Neural cell (in vitro differentiated cells): ENCODE results near the gene HYOU1. TPM values are rescaled to one million over a fixed set of nuclear protein-coding genes. Genes with fewer than 3 reads are reported as not detected.

Source experiments
- H2AFZ ChIP-seq: fragments of 200-600, 300-800 bp; sonication (generic), shearing (Covaris generic); 2 replicates; pipeline ENCODE4 v1.6.0; 2014; ENCODE audit warnings: low read depth, mild to moderate bottlenecking, antibody characterized with exemption, low read length, moderate library complexity
- H3F3A ChIP-seq: fragments of 200-600 bp; shearing (Covaris generic); 2 replicates; pipeline ENCODE4 v1.6.1; 2016; ENCODE audit warnings: mild to moderate bottlenecking, moderate library complexity, mixed read lengths, antibody characterized with exemption, low read length; ENCODE audit not compliant: insufficient read depth, poor library complexity, severe bottlenecking
- H3K27ac ChIP-seq: fragments of 200-600, 300-800 bp; sonication (generic), shearing (Covaris generic); 2 replicates; pipeline ENCODE4 v1.5.1; 2014; ENCODE audit warnings: mild to moderate bottlenecking, low read length, moderate library complexity
- H3K27me3 ChIP-seq: fragments of 300-800, 200-600 bp; sonication (generic), shearing (Covaris generic); 2 replicates; pipeline ENCODE4 v1.6.0; 2014; ENCODE audit warnings: mild to moderate bottlenecking, low read depth, low read length, moderate library complexity; ENCODE audit not compliant: insufficient read depth
- H3K36me3 ChIP-seq: fragments of 300-800, 200-600 bp; sonication (generic), shearing (Covaris generic); 2 replicates; pipeline ENCODE4 v1.5.1; 2014; ENCODE audit warnings: mild to moderate bottlenecking, antibody characterized with exemption, low read length, moderate library complexity; ENCODE audit not compliant: insufficient read depth
- H3K4me2 ChIP-seq: fragments of 300-800, 200-600 bp; sonication (generic), shearing (Covaris generic); 2 replicates; pipeline ENCODE4 v1.6.0; 2014; ENCODE audit warnings: mild to moderate bottlenecking, low read length
- H3K4me3 ChIP-seq: fragments of 300-800, 200-600 bp; sonication (generic), shearing (Covaris generic); 2 replicates; pipeline ENCODE4 v1.5.1; 2014; ENCODE audit warnings: mild to moderate bottlenecking, low read length, moderate library complexity
- H3K79me2 ChIP-seq: fragments of 200-600 bp; shearing (Covaris generic); replicated peaks from 2 replicates; pipeline ENCODE4 v1.6.0; 2014; ENCODE audit warnings: mild to moderate bottlenecking, low read length, moderate library complexity; ENCODE audit not compliant: insufficient read depth
- H3K9ac ChIP-seq: fragments of 300-800, 200-600 bp; sonication (generic), shearing (Covaris generic); 2 replicates; pipeline ENCODE4 v1.6.1; 2016; ENCODE audit warnings: mild to moderate bottlenecking, low read length, mixed read lengths
- H3K9me2 ChIP-seq: fragments of 200-600 bp; shearing (Covaris generic); 2 replicates; pipeline ENCODE4 v1.6.1; 2016; ENCODE audit warnings: mild to moderate bottlenecking, low read length, mixed read lengths; ENCODE audit not compliant: insufficient read depth
- H3K9me3 ChIP-seq: fragments of 200-600, 300-800 bp; sonication (generic), shearing (Covaris generic); 2 replicates; pipeline ENCODE4 v1.6.1; 2016; ENCODE audit warnings: mild to moderate bottlenecking, mixed run types, low read length, moderate library complexity, mixed read lengths
- H4K20me1 ChIP-seq: fragments of 200-600 bp; shearing (Covaris generic); 2 replicates; pipeline ENCODE4 v1.6.1; 2016; ENCODE audit warnings: mild to moderate bottlenecking, mixed run types; ENCODE audit not compliant: insufficient read depth
- EP300 ChIP-seq: fragments of 450-650 bp; conservative IDR thresholded peaks from 2 replicates; pipeline ENCODE4 v1.6.1; 2014; ENCODE audit warnings: antibody characterized with exemption, mild to moderate bottlenecking, moderate library complexity; ENCODE audit not compliant: poor library complexity, severe bottlenecking
- POLR2AphosphoS5 ChIP-seq: IDR thresholded peaks from 2 replicates; pipeline ENCODE4 v1.6.1; 2012
- RAD21 ChIP-seq: fragments of 450-650 bp; conservative IDR thresholded peaks from 2 replicates; pipeline ENCODE4 v1.6.1; 2014; ENCODE audit warnings: antibody characterized with exemption, mild to moderate bottlenecking, moderate library complexity
- REST ChIP-seq: IDR thresholded peaks from 2 replicates; pipeline ENCODE4 v1.6.1; 2012; ENCODE audit warnings: borderline replicate concordance
- SMC3 ChIP-seq: fragments of 450-650 bp; conservative IDR thresholded peaks from 2 replicates; pipeline ENCODE4 v1.6.1; 2014; ENCODE audit warnings: antibody characterized with exemption, mild to moderate bottlenecking, moderate library complexity; ENCODE audit not compliant: poor library complexity
- polyA plus RNA-seq: library from polyadenylated mRNA; depleted of rRNA; stranded (reverse); fragments of >200 nt; gene quantifications from 2 replicates; pipeline ENCODE4 v1.2.3, GENCODE V29; 2014
- TF ChIP-seq, protein P1 (sequence below): fragments of 450-650 bp; IDR thresholded peaks from 2 replicates; pipeline ENCODE4 v1.5.1; 2014; ENCODE audit warnings: antibody characterized with exemption, mild to moderate bottlenecking, moderate library complexity; ENCODE audit not compliant: poor library complexity, severe bottlenecking

The HYOU1 gene
- polyA plus RNA-seq, 1 donor from 2014 or later = 68.4 TPM

DNA sequence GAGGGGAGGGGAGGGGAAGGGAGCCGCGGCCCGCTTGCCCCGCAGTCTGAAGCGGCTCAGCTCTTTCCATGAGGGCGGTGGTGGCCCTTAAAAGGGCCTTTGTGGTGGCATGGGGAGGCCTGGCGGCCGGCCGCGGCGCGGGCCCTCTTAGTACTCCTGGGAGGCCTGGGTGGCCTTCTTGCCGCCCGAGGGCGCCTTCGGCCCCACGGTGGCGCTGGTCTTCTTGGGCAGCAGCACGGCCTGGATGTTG lies 37.7 kb upstream of the HYOU1 start:
- H3K27me3 ChIP-seq = no peaks in the 10 kb centered on the region
- peaks cover 23% of the 10 kb centered on the region for H3K79me2 ChIP-seq
- H3K9me2 ChIP-seq = no peaks in the 10 kb centered on the region
- H3K9ac ChIP-seq = peak overlapping the region; percentile 71
- H3K27ac ChIP-seq = peak overlapping the region; percentile 48
- TF ChIP-seq, protein P1, sequence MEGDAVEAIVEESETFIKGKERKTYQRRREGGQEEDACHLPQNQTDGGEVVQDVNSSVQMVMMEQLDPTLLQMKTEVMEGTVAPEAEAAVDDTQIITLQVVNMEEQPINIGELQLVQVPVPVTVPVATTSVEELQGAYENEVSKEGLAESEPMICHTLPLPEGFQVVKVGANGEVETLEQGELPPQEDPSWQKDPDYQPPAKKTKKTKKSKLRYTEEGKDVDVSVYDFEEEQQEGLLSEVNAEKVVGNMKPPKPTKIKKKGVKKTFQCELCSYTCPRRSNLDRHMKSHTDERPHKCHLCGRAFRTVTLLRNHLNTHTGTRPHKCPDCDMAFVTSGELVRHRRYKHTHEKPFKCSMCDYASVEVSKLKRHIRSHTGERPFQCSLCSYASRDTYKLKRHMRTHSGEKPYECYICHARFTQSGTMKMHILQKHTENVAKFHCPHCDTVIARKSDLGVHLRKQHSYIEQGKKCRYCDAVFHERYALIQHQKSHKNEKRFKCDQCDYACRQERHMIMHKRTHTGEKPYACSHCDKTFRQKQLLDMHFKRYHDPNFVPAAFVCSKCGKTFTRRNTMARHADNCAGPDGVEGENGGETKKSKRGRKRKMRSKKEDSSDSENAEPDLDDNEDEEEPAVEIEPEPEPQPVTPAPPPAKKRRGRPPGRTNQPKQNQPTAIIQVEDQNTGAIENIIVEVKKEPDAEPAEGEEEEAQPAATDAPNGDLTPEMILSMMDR = peak; percentile 75
- TF ChIP-seq POLR2AphosphoS5 (no peak), EP300 (no peak), SMC3 (no peak), REST (no peak)
- H3K4me3 ChIP-seq = peak overlapping the region; percentile 92
- H3K4me2 ChIP-seq = peak overlapping the region; percentile 69
- H3F3A ChIP-seq = no peaks in the 10 kb centered on the region
- H2AFZ ChIP-seq = peak overlapping the region; percentile 31
- no peaks in the 10 kb centered on the region for H4K20me1 ChIP-seq
- H3K36me3 ChIP-seq = no peaks in the 10 kb centered on the region
- no peaks in the 10 kb centered on the region for H3K9me3 ChIP-seq

GRCh38 chr11:119093942-119094815 lies 37.2 kb upstream of the HYOU1 start:
- H3K9me3 ChIP-seq = no peaks in the 10 kb centered on the region
- H3K79me2 ChIP-seq = peaks cover 23% of the 10 kb centered on the region
- H3K4me2 ChIP-seq = peak overlapping the region; percentile 77
- H3F3A ChIP-seq = no peaks in the 10 kb centered on the region
- H3K36me3 ChIP-seq = no peaks in the 10 kb centered on the region
- no peaks in the 10 kb centered on the region for H3K27me3 ChIP-seq
- H2AFZ ChIP-seq = no peak overlapping the region
- H4K20me1 ChIP-seq = no peaks in the 10 kb centered on the region
- no peaks in the 10 kb centered on the region for H3K9me2 ChIP-seq
- peak overlapping the region; percentile 48 for H3K27ac ChIP-seq
- peak overlapping the region; percentile 92 for H3K4me3 ChIP-seq
- TF ChIP-seq RAD21 (no peak), SMC3 (peak; percentile 27)
- peak overlapping the region; percentile 71 for H3K9ac ChIP-seq
